ENCODE data around the gene NMNAT3. TPM values are rescaled to one million over a fixed set of nuclear protein-coding genes. Genes with fewer than 3 reads are reported as not detected.

Gene NMNAT3
- total and polyA plus RNA-seq, 2 donors from 2014 or later: 6.4 to 13.8 TPM

GRCh38 chr3:139564294-139564861, 113.4 kb downstream of the NMNAT3 start:
- no peak overlapping the region for H3K4me3 ChIP-seq (ENCODE audit: low read length in 3 of 3)
- H3K4me1 ChIP-seq (ENCODE audit: control insufficient read depth in 2 of 3, insufficient read depth in 2 of 3, low read depth in 1 of 3, low read length in 3 of 3): no peaks in the 10 kb centered on the region
- DNase-seq (no peak), FAIRE-seq (no peak)
- no peaks in the 10 kb centered on the region for H3K36me3 ChIP-seq (ENCODE audit: control insufficient read depth in 2 of 3, insufficient read depth in 3 of 3, low read length in 3 of 3)
- no peak overlapping the region for H3K27ac ChIP-seq (ENCODE audit: low read depth in 2 of 2, low read length in 2 of 2)
- H3K9me3 ChIP-seq (ENCODE audit: control insufficient read depth in 2 of 3, insufficient read depth in 1 of 3, low read length in 3 of 3): no peaks in the 10 kb centered on the region
- H3K27me3 ChIP-seq (ENCODE audit: control insufficient read depth, insufficient read depth, low read length): no peaks in the 10 kb centered on the region
- TF ChIP-seq CTCF (IDR thresholded peaks at IDR 0.05; ENCODE audit: borderline replicate concordance, extremely low read depth, insufficient read depth): peak; percentile 35
- intact Hi-C loops (cut with DNase I): no loop called here
- no peak overlapping the region for H3K9ac ChIP-seq (ENCODE audit: low read length in 3 of 3)

- TF ChIP-seq CTCF (IDR thresholded peaks at IDR 0.05; ENCODE audit: borderline replicate concordance, extremely low read depth, insufficient read depth): peak; percentile 69
- Histone ChIP-seq H3K4me3 (ENCODE audit: low read length in 3 of 3) (no peak overlapping the region), H3K27ac (ENCODE audit: low read depth in 2 of 2, low read length in 2 of 2) (no peak overlapping the region), H3K9me3 (ENCODE audit: control insufficient read depth in 2 of 3, insufficient read depth in 1 of 3, low read length in 3 of 3) (no peaks in the 10 kb centered on the region), H3K9ac (ENCODE audit: low read length in 3 of 3) (no peak overlapping the region), H3K4me1 (ENCODE audit: control insufficient read depth in 2 of 3, insufficient read depth in 2 of 3, low read depth in 1 of 3, low read length in 3 of 3) (no peaks in the 10 kb centered on the region), H3K27me3 (ENCODE audit: control insufficient read depth, insufficient read depth, low read length) (no peaks in the 10 kb centered on the region), H3K36me3 (ENCODE audit: control insufficient read depth in 2 of 3, insufficient read depth in 3 of 3, low read length in 3 of 3) (no peaks in the 10 kb centered on the region)
- intact Hi-C loops (cut with DNase I): no loop called here
- DNase-seq: peak in 3 of 5 donors; percentile 53 to 61 (median 56)
- FAIRE-seq: no peak
Observed at GRCh38 chr3:139561959-139562676, 115.7 kb downstream of the NMNAT3 start.

GRCh38 chr3:139561255-139561817, 116.4 kb downstream of the NMNAT3 start:
- DNase-seq: no peak
- no peaks in the 10 kb centered on the region for H3K4me1 ChIP-seq (ENCODE audit: control insufficient read depth in 2 of 3, insufficient read depth in 2 of 3, low read depth in 1 of 3, low read length in 3 of 3)
- H3K27me3 ChIP-seq (ENCODE audit: control insufficient read depth, insufficient read depth, low read length): no peaks in the 10 kb centered on the region
- FAIRE-seq: no peak
- TF ChIP-seq CTCF (IDR thresholded peaks at IDR 0.05; ENCODE audit: borderline replicate concordance, extremely low read depth, insufficient read depth): no peak
- no peaks in the 10 kb centered on the region for H3K9me3 ChIP-seq (ENCODE audit: control insufficient read depth in 2 of 3, insufficient read depth in 1 of 3, low read length in 3 of 3)
- intact Hi-C loops (cut with DNase I): no loop called here
- no peaks in the 10 kb centered on the region for H3K36me3 ChIP-seq (ENCODE audit: control insufficient read depth in 2 of 3, insufficient read depth in 3 of 3, low read length in 3 of 3)
- no peak overlapping the region for H3K9ac ChIP-seq (ENCODE audit: low read length in 3 of 3)
- no peak overlapping the region for H3K4me3 ChIP-seq (ENCODE audit: low read length in 3 of 3)
- H3K27ac ChIP-seq (ENCODE audit: low read depth in 2 of 2, low read length in 2 of 2): no peak overlapping the region

All from kidney (tissue), 14 donors.